Cerebellar cortex (tissue), 1 donor: Measurements from ENCODE around the gene EFHC1.
"Not testable (repeated sequence)": the region's sequence is repeated elsewhere in the genome, so short reads cannot be mapped to it uniquely, and the experiment has no call there.

Experiments
- DNase-seq: peaks from one replicate; pipeline ENCODE4 v3.0.0-alpha.2; 2015; ENCODE audit warnings: low spot score

The EFHC1 gene

DNA sequence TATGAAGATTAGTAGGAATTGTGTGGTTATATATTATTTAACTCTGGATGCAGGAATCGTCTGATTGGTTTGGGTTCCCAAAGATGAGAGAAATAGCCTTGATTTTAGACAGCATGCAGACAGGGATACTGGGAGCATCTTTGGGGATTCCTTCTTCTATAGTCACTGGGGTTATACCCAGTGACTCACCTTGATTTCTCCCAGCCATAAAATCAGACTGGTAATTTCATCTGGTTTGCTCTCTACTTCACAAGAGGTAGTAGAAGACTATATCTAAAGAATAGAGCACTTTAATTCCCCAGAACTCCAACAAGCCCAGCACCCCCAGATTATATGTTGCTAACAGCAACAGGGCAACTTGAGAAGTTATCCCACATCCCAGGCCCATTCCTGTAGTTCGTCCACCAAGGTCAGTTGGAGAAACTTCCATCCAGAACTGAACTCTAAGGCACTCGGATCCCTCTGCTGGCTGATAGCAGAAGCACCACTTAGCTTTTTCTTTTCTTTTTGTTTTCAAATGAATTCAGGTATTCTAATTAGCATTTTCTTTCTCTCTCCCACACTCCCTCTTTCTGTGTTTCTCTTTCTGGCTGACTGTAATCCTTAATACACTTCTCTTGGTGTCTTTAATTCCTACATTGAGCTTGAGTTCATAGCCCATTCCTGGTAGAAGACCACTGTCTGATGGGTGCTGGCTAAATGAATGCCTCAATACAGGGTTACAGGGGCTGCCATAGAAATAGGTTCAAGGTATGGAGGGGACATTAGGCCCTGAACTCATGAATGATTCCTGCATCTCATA, 20.4 kb upstream of the EFHC1 start:
- peak; percentile 69 for DNase-seq

GRCh38 chr6:52400313-52401041, 19.7 kb upstream of the EFHC1 start:
- DNase-seq, result no peak

DNA sequence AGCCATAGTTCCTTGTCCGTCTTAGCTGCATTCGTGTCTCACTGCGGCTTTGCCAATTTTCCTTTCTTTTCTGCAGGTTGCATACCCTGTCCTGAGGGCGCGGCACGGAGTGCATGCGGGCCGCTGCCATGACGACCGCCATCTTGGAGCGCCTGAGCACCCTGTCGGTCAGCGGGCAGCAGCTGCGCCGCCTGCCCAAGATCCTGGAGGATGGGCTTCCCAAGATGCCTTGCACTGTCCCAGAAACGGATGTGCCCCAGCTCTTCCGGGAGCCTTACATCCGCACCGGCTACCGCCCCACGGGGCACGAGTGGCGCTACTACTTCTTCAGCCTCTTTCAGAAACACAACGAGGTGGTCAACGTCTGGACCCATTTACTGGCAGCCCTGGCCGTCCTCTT, 17.1 kb upstream of the EFHC1 start:
- DNase-seq, result no peak

DNA sequence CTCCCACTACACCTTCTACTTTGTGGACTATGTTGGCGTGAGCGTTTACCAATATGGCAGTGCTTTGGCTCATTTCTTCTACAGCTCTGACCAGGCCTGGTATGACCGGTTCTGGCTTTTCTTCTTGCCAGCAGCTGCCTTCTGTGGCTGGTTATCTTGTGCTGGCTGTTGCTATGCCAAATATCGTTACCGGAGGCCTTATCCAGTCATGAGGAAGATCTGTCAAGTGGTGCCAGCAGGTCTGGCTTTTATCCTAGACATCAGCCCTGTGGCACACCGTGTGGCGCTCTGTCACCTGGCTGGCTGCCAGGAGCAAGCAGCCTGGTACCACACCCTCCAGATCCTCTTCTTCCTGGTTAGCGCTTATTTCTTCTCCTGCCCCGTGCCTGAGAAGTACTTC, 16.5 kb upstream of the EFHC1 start:
- DNase-seq, result peak; percentile 98

DNA sequence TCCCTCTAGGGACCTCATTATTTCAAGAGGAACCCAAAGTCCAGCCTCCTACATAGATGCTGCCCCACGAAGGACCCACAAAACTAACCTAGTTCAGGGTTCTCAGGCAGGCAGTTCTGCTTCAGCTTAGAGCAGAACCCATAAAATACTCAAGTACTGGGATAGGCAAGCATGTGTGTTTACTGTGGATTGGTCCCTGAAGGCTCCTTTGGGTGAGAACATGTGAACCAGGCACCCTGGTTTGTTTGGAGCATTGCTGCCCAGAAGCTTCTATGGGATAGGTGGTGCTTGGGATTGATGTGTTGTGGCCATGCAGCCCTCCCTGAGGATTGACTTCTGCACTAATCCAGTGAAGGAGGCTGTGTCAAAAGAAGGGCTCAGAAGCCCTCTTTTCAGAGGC, 14.9 kb upstream of the EFHC1 start:
- no peak for DNase-seq

DNA sequence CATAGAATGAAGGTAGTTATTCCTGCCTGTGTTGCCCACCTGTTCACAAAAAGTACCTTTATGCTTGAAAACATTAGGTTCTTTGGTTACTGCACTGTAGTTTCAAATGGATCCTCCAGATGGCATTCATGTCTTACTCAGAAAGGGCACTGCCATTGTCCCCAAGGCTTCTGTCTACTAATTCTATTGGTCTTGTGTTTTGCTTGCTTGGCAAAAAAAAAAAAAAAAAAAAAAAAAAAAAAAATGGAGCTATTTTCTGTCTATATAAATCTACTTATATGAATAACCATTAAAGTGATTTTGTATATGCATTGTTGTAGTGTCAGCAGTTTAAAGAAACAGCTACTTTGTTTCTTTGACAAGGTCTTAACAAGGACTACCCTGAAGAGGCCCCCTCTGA, 12.7 kb upstream of the EFHC1 start:
- DNase-seq, result peak; percentile 74

DNA sequence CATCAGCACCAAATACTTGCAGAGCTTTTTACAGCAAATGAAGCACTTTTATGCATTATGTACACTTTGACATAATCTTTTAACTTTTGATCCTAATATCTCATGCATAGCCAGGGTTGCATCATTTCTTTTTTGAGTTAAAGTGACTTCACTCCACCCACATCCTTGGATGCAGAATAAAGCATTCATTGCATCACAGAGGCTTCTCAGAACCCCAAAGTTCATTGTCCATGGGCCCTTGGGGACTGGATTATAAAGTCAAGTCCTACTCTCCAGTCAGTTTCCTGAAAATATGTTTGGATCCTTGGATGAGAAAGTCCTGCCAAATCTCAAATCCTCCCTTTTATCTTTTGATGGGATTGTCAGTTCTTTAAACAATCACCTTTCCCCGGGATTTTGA, 10.6 kb upstream of the EFHC1 start:
- DNase-seq, result no peak

DNA sequence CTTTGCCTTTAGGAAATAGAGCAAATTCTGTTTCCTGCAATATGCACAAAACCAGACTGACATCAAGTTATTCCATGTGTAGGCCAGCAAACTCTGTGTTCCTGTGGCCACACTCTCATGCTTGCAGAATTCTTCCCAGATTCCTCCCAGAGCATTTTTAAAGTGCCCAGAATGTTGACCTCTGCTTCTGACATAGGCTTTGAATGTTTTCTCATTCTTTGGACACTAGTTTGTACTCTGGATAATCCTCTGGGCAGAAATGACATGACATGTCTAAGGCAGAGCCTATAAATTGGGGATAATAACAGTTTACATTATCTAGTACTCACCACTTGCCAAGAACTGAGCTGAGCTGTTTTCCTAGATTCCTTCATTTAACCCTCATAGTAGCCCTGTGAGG, 9.2 kb upstream of the EFHC1 start:
- DNase-seq, result no peak

DNA sequence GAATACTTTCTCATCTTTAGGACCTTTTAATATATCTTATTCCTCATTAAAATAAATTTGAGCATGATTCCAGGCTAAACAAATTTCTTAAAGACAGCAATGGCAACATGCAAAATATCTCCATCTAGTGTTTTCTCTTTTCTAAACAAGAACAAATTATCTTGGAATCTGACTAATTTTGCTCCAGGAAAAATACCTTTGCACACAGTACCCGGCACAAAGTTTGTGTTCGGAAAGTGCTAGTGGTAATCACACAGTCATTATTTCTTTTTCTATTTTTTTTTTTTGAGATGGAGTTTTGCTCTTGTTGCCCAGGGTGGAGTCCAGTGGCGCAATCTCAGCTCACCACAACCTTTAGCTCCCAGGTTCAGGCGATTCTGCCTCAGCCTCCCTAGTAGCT, 8.2 kb upstream of the EFHC1 start:
- DNase-seq, result no peak

DNA sequence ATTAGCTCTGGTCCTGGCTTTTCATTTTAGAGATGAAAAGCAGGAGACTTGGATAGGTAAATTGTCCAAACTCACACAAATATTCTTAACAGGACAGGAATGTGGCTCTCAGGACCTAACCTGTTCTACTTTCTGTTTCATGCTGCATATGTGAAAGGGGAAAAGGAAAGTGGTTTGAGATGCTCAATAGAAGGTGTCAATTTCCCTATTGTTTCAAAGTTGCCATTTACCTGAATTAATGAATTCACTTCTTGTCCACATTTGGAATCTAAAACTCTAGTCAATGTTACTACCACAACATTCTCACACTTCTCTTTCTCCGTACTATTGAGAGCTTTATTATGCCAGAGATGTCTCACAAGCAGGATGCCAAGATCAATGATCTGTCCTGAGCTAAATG, 4.8 kb upstream of the EFHC1 start:
- no peak for DNase-seq

GRCh38 chr6:52415917-52416628, 4.1 kb upstream of the EFHC1 start:
- DNase-seq, result no peak

DNA sequence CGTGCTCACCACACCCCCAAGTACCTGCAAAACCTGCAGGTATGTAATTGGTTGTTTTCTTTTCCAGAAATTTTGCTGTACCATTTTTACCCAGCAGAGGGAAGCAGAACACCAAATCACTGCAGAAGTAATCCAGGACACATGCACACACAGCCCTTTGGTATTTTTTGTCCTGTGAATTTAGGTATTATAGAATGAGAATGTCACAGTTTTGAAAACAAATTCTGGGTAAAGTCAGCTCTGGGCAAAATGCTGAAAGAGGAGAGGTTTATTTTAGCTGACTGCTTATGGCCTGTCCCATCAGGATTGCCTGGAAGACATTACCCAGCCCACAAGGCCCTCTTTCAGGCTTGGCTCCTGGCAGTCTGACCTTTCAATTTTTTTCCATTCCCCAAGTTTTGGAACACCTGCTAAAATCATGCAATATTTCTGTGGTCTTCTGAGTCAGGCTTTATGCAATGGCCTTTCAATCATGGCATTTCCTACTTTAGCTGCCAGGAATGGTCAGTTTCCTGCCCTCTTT, 3.5 kb upstream of the EFHC1 start:
- peak; percentile 79 for DNase-seq

DNA sequence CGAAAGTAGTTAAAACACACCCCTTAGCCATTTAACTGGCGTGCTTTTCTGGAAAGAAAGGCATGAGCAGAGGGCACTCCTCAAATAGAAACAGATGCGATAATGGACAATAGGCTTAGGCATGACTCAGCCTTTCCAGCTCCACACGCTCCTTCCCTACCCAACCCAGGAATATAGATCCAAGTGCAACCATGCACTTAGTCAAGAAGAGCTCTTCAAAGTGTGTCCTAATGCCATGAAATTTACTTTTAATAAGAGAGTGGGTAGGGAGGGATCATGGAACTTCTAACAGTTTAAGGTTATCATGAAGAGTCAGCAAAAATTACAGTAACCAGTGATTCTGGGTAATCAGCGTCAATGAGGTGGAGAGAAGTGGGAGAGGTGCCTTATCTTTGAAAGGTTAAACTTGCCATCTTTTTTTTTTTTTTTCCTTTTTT, 2.4 kb upstream of the EFHC1 start:
- no peak for DNase-seq

- no peak for DNase-seq
Measured at GRCh38 chr6:52418606-52419005, 1.5 kb upstream of the EFHC1 start.

- peak; percentile 72 for DNase-seq
Measured at GRCh38 chr6:52420668-52421358, 671 bp downstream of the EFHC1 start.

GRCh38 chr6:52422156-52422555, 2.0 kb downstream of the EFHC1 start:
- no peak for DNase-seq

GRCh38 chr6:52423448-52423847, 3.3 kb downstream of the EFHC1 start:
- no peak for DNase-seq

DNA sequence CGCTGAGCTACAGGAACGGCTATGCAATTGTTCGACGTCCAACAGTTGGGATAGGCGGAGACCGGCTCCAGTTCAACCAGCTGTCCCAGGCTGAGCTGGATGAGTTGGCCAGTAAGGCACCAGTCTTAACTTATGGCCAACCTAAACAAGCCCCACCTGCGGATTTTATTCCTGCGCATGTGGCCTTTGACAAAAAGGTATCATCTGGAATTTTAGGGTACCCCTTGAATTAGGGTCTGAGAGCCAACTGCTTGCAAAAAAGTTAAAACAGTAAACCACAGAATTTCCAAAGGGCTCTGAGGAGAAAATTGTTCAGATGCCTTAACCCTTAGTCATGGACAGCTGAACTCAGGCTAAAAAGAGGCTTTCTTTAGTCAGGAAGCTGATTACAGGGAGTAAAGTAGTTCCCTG, 3.8 kb downstream of the EFHC1 start:
- DNase-seq, result no peak

DNA sequence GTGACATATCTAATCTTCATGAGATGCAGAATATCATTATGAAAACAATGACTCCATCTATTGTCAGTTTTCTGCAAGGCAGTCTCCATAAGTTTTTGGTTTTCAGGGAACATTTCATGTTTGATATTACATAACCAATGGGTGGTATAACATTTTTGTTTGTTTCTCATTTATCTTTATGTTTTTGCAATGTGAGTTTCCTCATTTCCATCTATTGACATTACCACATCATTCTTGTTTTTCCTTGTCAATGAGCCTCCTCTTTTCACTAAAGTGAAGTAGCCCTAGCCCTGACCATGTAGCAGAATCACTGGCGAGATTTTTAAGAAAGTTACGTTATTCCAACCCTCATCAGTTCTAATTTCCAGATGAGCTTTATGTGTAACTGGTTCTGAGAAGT, 4.4 kb downstream of the EFHC1 start:
- DNase-seq, result no peak

DNA sequence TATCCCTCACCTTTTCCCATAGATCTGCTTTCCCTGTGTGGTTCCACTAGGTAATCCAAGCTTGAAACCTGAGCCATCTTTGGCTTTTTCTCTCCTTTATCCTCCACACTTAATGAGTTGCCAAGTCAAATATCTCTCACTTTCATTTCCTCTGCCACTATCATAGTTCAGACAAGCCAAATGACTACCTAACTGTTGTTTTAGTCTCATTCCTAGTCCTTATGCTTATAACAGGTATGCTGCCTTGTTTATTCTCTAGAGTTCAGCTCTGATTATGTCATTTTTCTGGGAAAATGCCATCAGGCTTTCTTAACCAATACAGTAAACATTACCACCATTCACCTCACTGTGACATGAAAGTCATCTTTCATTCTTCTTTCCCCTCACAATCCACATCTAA, 6.5 kb downstream of the EFHC1 start:
- no peak for DNase-seq

- DNase-seq, result not testable (repeated sequence)
Measured at GRCh38 chr6:52433294-52433693, 13.2 kb downstream of the EFHC1 start.

DNA sequence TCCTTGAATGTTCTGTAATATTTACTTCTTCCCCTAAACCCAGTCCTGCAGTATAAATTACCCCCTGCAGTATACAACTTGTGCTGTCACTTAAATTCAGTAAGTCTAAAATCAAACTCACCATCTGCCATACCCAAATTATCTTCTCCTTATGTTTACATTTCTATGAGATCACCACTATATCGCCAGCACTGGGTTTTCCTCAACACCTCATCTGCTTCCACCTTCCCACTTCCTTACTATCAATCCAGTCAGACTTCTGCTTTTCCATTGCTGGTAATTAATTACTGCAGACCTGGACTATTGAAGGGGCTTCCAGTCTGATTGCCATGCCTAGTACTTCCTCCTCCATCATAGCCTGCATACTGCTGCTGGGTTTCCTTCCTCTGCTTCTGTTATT, 15.2 kb downstream of the EFHC1 start:
- no peak for DNase-seq
